Astrocyte of the spinal cord (primary cell): ENCODE data around the gene TRDN.
"Not testable (repeated sequence)": the region's sequence is repeated elsewhere in the genome, so short reads cannot be mapped to it uniquely, and the experiment has no call there.

Experiments used
- DNase-seq: peaks from one replicate; pipeline ENCODE4 v3.0.0; 2011; ENCODE audit warnings: low read depth, low spot score
- H3K4me3 ChIP-seq: 2 replicates; pipeline ENCODE4 v1.5.1; 2011; ENCODE audit warnings: low read depth, mild to moderate bottlenecking, low read length, moderate library complexity
- CTCF ChIP-seq: IDR thresholded peaks from 2 replicates; pipeline ENCODE4 v1.5.1; 2012; ENCODE audit warnings: low read depth, mild to moderate bottlenecking, low read length, inconsistent platforms
- in situ Hi-C: cut with HindIII; loops from 2 replicates; pipeline ENCODE4 v1.10.0; 2017; ENCODE audit warnings: low sequenced_read_pairs

TRDN gene

DNA sequence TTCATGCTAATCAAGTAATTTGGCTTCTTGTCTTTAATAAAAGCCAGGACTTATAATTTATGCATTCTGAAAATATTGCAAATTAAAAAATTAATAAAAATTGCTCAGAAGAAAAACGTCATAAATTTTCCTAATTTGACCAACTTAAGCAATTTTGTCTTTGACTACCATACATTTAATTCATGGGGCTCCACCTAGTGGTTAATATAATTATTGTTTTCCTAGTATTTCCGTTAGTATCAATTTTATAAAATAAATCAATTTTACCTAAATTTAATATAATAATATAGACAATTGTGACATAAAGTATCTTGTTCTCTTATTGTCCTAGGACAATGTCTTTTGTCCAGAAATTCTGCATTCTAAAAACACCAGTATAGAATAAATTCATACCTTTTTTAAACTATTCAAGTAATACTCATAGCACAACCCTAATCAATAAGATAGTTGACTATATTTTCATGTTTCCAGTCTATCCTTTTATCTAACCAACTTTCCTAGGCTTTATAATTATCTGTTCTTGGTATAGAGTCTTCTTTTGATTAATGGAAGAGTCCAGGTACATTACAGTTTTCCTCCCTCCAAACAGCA, 319.9 kb downstream of the TRDN start:
- peak; percentile 36 for DNase-seq
- in situ Hi-C loops: no loop called here
- TF ChIP-seq CTCF: peak; percentile 26
- no peak overlapping the region for H3K4me3 ChIP-seq

- DNase-seq, in situ Hi-C loops: not testable (repeated sequence)
Observed at GRCh38 chr6:123314459-123314858, 322.3 kb downstream of the TRDN start.

GRCh38 chr6:123309130-123309529, 327.6 kb downstream of the TRDN start:
- DNase-seq: no peak
- in situ Hi-C loops: no loop called here
- no peak overlapping the region for H3K4me3 ChIP-seq
- no peak for TF ChIP-seq CTCF

More at GRCh38 chr6:123314459-123314858, 322.3 kb downstream of the TRDN start:
- H3K4me3 ChIP-seq: not testable (repeated sequence)

DNA sequence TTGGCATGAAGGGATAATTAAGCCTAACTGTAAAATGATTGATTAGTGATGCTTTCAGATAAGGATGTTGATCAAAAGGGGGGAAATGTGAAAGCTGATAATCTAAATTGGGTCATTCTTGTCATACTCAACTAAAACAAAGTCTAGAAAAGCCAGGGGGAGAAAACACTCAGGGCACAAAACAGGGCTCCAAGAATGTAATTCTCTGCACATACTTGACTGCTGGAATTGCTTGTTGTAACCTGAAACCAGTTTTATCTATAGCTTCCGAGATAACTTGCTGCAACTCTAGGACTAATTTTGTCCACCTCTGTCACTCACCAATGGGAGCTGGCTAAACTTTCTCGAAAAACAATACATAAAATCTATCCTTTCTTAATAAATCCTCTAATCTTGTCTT, 330.4 kb downstream of the TRDN start:
- H3K4me3 ChIP-seq: no peak overlapping the region
- in situ Hi-C loops: no loop called here
- no peak for DNase-seq
- TF ChIP-seq CTCF: no peak

GRCh38 chr6:123295672-123296071, 341.1 kb downstream of the TRDN start:
- H3K4me3 ChIP-seq: no peak overlapping the region
- TF ChIP-seq CTCF: no peak
- no peak for DNase-seq
- in situ Hi-C loops: no loop called here

DNA sequence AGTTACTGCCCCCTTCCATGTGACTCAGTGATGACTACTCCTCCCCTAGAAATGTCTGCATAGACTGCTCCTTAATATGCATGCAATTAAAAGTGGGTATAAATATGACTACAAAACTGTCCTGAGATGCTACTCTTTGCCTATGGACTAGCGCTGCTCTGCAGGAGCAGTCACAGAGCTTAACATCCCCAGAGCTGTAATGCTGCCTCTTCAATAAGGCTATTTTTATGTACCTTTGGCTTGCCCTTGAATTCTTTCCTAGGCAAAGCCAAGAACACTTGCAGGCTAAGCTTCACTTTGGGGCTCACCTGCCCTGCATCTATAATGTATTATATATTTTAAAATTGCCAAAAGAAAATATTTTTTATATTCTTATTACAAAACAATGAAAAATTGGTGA, 341.6 kb downstream of the TRDN start:
- in situ Hi-C loops: no loop called here
- no peak overlapping the region for H3K4me3 ChIP-seq
- TF ChIP-seq CTCF: no peak
- no peak for DNase-seq

DNA sequence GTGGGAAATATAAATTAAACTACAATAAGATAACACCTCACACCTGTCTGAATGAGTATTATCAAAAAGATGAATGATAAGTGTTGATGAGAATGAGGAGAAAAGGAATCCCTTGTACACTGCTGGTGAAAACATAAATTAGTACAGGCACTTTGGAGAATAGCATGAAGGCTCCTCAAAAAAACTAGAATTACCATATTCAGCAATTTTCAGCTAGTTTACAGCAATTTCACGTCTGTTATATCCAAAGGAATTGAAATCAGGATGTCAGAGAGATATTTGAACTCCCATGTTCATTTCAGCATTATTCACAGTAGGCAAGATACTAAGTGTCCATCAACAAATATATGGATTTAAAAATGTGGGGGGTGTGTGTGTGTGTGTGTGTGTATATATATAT, 348.1 kb downstream of the TRDN start:
- DNase-seq: no peak
- no peak overlapping the region for H3K4me3 ChIP-seq
- in situ Hi-C loops: no loop called here
- no peak for TF ChIP-seq CTCF
